GM11168 (cell line): Measurements from ENCODE around the gene SHROOM4.

Experiments used
- in situ Hi-C: fragments of 300-500 bp; cut with MboI; formaldehyde crosslinking; loops from one replicate; pipeline ENCODE4 v1.12.0; 2022; ENCODE audit warnings: low sequenced_read_pairs; ENCODE audit not compliant: unreplicated experiment

SHROOM4 gene

DNA sequence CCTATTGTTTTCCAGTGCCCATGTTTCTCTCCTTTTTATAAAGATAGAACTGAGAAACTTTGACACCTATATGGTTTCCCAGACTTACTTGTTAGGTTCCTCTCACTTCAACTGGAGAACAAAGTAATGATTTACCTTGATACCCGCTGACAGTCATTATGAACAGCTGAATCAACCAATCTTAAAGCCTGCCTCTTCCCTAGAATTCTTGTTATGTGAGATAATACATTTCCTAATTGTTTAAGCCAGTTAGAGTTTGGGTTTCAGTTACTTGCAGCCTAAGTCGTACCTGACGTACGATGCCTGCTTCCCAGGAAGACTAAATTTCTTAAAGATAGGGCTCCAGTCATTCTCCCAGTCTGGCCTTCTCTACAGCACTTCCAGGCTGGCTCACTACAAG is 97.3 kb downstream of the SHROOM4 start:
- in situ Hi-C loops = no loop called here

DNA sequence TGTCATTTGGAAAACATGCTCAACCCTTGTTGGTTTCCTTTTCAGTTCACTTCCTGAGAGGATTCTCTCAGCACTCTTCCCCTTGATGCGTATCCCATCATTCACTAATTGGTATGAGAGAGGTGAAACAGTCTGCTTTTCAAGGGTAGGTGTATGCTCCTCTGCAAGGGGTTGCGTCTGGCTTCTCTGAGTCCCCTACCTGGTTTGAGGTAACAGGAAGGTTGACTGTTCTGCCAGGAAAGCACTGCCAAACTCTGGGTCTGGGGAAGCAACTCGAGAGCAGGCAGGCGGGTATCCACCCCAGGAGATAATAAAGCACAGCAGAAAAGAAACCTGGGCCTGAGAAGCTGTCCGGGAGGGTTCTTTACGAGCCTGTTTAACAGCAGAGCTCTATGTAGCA is 101.2 kb downstream of the SHROOM4 start:
- in situ Hi-C loops = no loop called here

DNA sequence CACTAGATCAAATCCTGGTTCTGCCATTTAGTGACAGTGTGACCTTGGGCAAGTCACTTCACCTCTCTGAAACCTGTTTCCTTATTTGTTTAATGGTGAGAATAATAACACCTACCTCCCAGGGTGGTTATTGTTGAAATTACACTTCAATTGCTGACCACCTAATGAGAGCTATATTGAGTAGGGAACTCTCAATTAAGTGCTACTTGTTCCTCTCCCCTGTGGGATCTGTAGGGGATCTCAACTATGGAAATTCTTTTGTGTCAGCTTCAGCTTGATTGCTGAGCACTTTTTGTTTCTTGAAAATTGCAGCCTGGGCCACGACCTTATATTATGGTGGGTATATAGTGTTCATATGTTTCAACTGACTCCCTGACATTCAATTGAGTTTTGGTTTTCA is 102.1 kb downstream of the SHROOM4 start:
- in situ Hi-C loops = no loop called here

DNA sequence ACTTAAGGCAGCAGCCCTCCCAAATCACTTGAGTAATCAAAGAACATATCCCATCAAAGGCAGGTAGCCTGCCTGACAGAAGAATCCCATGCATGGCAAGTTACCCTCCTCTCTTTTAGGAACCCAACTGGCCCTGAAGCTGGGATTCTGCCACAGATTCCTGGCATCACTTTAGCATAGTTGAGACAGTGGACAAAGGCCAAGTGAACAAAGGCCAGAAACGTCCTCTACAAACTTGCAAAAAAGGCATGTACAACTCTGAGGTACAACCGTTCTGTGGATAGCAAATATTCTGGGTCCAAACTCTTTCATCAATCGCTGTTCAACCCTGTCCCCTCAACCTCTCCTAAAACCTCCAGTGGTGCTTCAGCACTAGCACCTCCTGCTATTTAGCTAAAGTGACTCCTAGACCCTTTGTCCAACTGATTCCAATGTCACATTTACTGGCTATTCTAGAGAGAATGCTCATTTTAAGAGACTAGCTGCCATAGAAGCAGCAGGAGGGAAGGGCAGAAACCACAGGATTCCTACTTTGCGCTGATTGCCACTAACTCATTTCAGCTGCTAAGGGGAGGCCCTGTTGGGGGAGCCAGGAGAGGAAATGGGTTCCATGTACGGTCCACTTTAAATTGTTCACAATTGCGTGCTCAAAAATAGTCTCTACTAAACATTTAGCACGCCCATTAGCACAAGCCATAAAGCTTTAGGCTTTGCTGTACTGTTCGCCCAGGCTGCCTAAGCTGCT is 105.9 kb downstream of the SHROOM4 start:
- in situ Hi-C loops = no loop called here

DNA sequence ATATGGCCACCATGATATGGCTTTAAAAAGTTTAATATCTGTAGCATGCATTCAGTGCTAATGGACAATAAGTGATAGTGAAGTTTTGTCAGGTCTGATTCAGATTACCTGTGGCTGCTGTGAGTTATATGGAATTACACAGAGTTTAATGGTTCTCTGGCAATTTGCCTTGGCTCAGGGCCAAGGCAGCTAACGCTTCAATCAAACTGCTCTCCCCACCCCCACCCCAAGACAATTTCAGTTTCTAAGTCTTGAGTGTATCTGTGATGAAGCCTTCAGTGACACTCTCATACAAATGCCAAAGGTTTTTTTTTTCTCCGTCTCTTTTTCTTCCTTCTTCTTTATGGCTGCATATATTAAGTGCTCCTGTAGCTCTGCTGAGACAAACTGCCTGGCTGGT is 106.6 kb downstream of the SHROOM4 start:
- in situ Hi-C loops = no loop called here

DNA sequence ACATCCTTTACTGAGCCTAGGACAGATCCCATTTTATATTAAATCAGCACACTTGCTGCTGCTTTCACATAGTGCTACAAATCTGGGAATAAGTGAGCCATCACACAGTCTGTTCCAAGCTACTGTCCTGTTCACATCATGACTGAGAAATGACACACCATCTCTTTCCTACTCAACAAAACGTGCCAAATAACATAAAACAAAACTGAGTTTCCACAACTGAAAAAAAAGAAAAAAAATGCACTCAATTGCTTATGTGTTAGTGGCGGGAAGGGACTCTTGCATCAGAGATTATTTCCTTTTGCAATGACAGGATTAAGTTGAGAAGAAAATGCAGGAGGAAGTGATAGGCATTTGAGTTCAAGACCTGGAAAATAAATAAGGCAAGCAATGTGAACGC is 109.0 kb downstream of the SHROOM4 start:
- in situ Hi-C loops = no loop called here

DNA sequence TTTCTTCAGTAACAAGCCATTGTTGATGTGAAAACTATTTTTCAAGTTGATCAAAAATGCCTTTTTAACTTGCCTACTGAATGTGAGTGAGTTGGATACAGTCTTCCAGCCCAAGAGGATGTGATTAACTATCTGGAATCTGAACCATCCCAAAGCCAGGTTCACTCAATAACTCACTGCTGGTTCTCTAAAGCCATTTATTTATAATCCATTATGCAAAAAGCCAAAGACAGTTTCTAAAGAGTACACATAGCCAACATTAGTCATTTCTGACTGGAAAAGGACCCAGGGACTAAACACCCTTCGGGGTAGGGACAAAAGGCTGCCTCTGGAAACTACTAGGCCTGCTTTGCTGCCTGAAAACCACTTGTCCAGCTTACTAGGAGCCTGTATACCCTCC is 109.6 kb downstream of the SHROOM4 start:
- in situ Hi-C loops = no loop called here

DNA sequence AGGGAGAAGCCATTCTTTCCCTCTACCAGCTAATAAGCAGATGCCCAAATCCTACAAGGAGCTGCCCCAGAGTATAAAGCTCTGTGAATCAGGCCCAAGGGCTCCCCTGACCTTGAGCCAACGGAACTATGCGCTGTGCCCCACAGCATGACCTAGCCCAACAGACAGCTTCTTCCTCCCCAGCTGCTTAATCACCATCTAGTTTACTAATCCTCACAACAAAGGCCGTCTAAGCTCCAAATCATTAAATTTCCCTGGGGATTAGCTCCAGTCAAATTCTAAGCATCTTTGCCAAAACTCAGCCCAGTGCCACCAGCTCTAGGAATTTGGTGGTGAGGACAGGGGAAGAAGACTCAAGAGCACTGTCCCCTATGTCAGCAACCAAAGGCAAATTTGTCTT is 113.1 kb downstream of the SHROOM4 start:
- in situ Hi-C loops = no loop called here

DNA sequence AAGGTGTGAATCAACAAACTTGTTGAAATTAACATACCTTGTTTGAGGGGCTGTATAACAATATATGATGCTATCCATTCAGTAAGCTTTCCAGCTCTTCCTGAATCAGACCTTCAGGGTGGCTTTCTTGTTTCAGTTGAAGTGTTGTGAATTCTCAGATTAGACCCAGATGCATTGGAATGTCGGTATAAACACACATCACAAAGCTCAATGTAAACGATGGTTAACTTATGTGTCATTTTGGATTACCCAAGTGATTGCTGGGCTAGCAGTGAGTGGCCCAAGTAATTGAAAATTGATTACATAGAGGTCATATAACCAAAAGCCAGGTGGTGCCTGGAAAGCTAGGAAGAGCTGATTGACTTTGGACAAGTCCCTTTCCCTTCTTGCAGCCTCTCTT is 115.0 kb downstream of the SHROOM4 start:
- in situ Hi-C loops = no loop called here

DNA sequence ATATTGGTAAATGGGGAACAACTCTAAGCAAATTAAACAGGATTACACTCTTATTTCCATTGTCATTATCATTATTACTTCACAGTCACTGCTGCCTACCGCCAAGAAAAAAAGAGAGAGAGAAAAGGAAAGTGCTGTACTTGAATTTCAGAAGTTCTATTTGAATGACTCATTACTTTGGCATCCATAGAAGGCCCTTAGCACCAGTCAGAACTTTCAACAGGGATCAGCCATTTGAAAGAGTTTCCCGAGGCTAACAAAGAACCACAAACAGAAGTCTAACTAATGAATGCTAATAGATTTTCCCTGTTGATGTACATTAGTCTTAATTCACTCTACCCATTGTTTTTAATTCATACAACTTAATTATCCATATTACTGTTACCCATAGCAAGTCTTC is 116.3 kb downstream of the SHROOM4 start:
- in situ Hi-C loops = no loop called here

DNA sequence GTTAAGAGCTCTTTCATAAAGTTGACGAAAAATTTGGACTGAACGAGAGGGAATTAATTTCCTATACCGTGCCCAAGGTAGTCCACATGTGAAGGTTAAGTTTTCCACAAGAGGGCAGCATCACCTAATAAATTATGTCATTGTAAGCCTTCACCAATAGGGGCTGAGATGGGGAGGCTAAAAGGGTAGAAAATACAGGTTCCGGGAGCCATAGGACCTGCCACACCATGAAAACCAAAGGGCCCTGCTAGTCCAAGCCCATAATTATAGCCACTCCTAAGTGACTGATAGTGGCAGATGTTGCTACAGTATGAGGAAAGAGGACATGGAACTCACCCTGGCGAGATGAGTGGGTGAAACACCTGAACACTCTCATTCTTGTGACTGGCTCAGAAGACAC is 122.2 kb downstream of the SHROOM4 start:
- in situ Hi-C loops = no loop called here

DNA sequence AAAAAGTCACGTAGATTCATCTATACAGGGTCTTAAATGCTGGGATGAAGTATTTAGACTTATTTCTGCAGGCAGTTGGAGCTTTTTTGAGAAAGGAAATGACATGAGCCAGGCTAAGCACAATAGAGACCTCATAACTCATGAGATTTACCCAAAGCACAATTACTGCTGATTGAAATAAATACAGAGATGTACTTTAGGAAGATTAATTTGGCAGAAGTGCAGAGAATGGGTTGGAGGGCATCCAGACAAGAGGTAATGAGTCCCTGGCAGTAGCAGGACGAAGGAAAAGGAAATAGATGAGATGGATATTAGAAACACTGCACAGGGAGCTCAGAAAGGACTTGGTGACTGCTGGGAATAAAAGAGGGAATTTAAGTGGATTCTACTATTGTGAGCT is 129.1 kb downstream of the SHROOM4 start:
- in situ Hi-C loops = no loop called here

DNA sequence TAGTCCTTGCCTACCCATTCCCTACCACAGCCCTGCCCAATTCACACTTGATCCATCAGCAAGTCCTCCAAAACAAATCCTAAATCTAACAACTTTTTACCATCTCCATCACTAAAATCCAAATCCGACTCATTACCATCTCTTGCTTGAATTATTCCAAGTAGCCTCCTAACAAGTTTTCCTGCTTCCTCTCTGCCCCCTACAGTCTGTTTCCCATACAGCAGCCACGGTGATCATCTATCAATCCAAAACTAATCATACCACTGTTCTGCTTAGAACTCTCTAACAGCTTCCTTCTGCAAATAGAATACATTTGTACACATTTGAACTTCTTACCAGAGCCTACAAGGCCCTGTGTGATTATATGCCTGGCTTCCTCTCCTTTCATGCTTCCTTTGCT is 133.0 kb downstream of the SHROOM4 start:
- in situ Hi-C loops = no loop called here

DNA sequence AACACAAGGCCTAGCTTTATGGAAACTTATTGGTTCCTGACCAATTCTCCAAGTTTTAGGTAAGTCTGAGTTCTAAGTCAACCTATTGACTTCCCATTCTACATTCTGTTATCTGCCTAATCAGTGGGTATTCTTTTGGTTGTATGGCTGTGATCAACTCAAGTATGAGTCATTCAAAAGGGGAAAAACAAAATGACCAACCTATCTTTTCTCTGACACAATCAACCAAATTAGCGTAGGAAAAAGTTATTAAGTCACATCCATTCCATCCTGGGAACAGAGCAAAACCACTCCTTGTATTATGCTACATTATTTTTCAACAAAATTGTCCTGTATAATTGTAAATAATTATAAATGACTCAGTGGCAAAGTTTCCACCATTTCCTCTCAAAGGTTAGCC is 136.2 kb downstream of the SHROOM4 start:
- in situ Hi-C loops = no loop called here

DNA sequence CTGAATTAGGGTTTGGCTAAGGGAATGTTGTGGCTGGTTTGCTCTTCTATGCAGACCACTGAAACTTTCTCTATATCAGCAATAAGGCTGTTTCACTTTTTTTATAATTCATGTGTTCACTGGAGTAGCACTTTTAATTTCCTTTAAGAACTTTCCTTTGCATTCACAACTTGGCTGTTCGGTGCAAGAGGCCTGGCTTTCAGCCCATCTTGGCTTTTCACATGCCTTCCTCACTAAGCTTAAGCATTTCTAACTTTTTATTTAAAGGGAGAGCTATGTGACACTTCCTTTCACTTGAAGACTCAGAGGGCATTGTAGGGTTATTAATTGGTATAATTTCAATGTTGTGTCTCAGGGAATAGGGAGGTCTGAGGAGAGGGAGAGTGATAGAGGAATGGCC is 142.3 kb downstream of the SHROOM4 start:
- in situ Hi-C loops = no loop called here

DNA sequence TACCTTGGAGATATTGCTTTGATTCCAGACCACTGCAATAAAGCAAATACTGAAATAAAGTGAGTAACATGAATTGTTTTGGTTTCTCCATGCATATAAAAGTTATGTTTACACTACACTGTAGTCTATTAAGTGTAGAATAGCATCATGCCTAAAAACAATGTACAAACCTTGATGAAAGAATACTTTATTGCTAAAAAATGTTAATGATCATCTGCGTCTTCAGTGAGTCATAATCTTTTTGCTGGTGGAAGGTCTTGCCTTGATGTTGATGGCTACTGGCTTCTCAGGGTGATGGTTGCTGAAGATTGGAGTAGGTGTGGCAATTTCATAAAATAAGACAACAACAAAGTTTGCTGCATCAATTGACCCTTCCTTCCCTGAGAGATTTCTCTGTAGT is 145.1 kb downstream of the SHROOM4 start:
- in situ Hi-C loops = no loop called here

DNA sequence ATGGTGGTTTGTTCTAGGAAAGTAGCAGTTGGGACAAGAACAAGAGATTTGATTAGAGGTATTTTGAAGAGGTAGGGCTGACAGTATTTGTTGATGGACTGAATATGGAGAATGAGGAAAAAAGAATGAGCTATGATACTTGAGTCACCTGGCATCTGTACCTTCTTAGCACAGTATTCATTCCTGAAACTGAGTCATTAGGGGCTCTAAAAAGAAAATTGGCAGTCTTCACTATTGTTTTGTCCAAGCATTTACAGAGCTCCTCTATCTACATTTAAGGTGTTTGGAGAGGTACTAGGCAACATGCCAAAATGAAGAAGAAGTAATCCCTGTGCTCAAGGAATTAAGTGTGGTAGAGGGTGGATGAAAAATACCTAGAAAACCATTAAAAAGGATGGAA is 165.8 kb downstream of the SHROOM4 start:
- in situ Hi-C loops = no loop called here

DNA sequence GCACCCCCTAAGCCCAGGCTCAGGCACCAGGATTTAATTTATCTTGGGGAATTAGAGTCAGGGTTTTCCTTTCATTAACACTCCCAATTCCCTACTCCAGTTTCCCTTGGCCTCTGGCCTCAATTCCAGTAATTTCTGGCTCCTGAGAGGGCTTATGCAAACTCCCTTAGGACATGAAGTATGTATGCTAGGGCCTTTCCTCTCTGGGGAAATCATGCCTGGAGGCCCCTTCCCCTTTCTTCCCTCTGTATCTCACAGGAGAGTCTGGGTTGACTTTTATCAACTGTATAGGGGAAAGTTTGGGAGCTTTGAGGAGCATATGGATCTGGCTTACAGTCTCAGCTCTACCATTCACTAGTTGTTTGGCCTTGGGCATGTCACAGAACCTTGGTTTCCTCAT is 169.5 kb downstream of the SHROOM4 start:
- in situ Hi-C loops = no loop called here

DNA sequence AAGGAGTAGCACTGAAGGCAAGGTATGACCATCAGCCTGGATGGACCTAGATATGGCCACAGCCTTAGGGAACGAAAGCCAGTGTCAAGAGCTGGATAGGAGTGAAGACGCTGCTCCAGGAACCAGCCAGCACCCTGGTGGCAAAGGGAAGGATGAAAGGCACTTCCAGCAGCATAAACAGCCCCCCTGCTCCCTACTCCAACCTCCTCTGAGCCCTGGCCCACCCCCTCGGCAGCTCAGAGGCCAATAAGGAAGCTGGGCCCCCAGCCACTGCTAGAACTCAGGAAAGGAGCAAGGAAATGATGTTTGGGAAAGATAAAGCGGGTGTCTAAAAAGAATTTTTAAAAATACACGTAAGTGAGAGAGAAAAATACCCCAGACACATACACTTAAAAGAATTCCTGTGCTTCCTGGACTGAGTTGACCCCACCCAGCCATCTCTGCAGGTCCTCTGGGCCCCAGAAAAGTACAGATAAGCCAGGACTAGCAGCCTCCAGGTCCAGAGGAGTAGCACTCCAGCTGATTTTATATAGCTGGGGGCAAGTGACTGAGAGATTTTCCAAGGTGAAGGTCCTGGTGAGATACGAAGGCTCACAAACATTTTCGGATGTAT is 170.4 kb downstream of the SHROOM4 start:
- in situ Hi-C loops = no loop called here

DNA sequence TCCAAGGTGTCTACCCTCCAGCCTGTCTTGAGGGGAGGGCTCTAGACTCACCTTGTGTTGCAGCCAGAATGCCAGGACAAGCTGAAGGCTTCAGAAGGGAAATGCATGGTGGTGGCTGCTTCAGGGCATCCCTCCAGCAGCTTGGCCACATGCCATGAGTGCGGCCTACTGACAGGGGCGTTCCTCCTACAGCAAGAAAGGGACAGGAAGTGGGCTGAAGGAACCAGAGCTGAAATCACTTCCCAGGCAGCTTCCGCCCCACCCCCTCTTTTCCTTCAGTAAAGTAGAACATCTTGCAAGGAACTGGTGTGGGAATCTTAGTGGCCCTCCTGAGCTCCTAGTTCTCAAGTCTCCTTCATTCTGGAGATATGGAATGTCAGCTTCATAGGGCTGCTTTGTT is 175.9 kb downstream of the SHROOM4 start:
- in situ Hi-C loops = no loop called here

DNA sequence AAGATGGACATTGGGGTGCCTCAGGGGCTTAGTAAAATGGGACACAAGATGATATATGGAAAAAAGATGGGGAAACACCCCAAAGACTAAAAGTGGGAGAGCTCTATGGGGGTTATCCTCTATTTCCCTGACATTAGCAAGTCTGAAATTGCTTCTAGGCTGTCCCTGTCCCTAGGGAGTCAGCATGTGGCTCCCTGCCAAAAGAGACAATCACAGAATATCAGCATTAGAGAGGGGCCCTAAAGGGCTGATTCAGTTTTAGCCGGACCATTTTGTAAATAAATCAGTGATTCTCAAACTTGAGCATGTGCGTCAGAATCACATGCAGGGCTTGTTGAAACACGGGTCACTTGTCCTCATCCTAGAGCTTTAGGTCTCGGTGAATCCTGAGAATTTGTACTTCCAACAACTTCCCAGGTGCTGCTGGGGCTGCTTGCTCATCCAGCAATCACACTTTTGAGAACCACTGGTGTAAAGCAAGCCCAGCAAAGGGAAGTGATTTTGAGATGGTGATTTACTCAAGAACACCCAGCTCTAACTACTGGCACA is 178.1 kb downstream of the SHROOM4 start:
- in situ Hi-C loops = no loop called here

DNA sequence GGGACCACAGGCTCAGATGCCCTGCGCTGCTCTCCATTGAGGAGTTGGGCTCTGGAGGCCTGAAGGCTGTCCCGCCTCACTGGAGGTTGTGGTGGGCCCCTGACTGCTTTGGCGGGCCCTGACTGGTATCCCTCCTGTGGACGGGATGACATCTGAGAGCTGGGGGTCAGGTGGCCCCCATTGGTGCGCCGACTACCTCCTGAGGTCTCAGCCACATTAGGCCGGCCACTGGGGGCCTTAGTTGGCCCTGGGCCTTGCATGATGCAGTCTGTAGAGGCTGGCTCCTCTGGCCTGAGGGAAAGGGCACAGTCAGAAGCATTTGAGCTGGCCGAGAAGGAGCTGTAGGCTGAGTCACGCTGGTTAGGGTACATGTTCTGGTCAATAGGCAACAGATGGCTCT is 178.8 kb downstream of the SHROOM4 start:
- in situ Hi-C loops = no loop called here
